ENCODE results near the gene BLVRB. TPM values are rescaled to one million over a fixed set of nuclear protein-coding genes. Genes with fewer than 3 reads are reported as not detected.

The BLVRB gene
- total and polyA plus RNA-seq, 10 of the 15 experiments (the other 5 are each of a cell fraction or from before 2014, with no cell fraction given) = 6.3 to 53.3 (median 27.8) TPM

- TF ChIP-seq NKRF (conservative IDR thresholded peaks at IDR 0.05) = peak; percentile 97
- TF ChIP-seq WRNIP1 (IDR thresholded peaks at IDR 0.05; ENCODE audit: borderline replicate concordance, low read depth, low read length) = no peak
- no peak for TF ChIP-seq RAD51 (IDR thresholded peaks at IDR 0.05)
- TF ChIP-seq, protein P1, sequence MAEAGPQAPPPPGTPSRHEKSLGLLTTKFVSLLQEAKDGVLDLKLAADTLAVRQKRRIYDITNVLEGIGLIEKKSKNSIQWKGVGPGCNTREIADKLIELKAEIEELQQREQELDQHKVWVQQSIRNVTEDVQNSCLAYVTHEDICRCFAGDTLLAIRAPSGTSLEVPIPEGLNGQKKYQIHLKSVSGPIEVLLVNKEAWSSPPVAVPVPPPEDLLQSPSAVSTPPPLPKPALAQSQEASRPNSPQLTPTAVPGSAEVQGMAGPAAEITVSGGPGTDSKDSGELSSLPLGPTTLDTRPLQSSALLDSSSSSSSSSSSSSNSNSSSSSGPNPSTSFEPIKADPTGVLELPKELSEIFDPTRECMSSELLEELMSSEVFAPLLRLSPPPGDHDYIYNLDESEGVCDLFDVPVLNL (IDR thresholded peaks at IDR 0.05; ENCODE audit: low read depth, low read length) = peak; percentile 65; the same call in 1 of the 2 replicates
- TF ChIP-seq, protein P2, sequence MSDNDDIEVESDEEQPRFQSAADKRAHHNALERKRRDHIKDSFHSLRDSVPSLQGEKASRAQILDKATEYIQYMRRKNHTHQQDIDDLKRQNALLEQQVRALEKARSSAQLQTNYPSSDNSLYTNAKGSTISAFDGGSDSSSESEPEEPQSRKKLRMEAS (IDR thresholded peaks at IDR 0.05; ENCODE audit: low read depth, low read length) = peak; percentile 44
- TF ChIP-seq ZNF217 (IDR thresholded peaks at IDR 0.05) = no peak
- TF ChIP-seq ETV6 (conservative IDR thresholded peaks at IDR 0.05 in 1 of 2, IDR thresholded peaks at IDR 0.05 in 1 of 2; ENCODE audit: borderline replicate concordance in 1 of 2, low read depth in 1 of 2) = no peak
- peak; percentile 97 for TF ChIP-seq POLR2A (IDR thresholded peaks at IDR 0.05; ENCODE audit: low read depth, low read length)
- TF ChIP-seq GABPA (IDR thresholded peaks at IDR 0.05; ENCODE audit: low read depth) = no peak
- peak; percentile 94 for TF ChIP-seq CREB1 (IDR thresholded peaks at IDR 0.05; ENCODE audit: low read depth)
- TF ChIP-seq KLF5 (IDR thresholded peaks at IDR 0.05; ENCODE audit: partially characterized antibody) = no peak
- TF ChIP-seq MTA3 (IDR thresholded peaks at IDR 0.05; ENCODE audit: borderline replicate concordance, low read length) = no peak
- TF ChIP-seq, protein P3, sequence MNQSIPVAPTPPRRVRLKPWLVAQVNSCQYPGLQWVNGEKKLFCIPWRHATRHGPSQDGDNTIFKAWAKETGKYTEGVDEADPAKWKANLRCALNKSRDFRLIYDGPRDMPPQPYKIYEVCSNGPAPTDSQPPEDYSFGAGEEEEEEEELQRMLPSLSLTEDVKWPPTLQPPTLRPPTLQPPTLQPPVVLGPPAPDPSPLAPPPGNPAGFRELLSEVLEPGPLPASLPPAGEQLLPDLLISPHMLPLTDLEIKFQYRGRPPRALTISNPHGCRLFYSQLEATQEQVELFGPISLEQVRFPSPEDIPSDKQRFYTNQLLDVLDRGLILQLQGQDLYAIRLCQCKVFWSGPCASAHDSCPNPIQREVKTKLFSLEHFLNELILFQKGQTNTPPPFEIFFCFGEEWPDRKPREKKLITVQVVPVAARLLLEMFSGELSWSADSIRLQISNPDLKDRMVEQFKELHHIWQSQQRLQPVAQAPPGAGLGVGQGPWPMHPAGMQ (IDR thresholded peaks at IDR 0.05; ENCODE audit: borderline replicate concordance) = no peak
- peak; percentile 53 for TF ChIP-seq MEF2B (IDR thresholded peaks at IDR 0.05; ENCODE audit: partially characterized antibody, poor library complexity, severe bottlenecking)
- TF ChIP-seq RCOR1 (conservative IDR thresholded peaks at IDR 0.05; ENCODE audit: low read depth, low read length) = no peak
- no peak for TF ChIP-seq MEF2A (IDR thresholded peaks at IDR 0.05; ENCODE audit: insufficient read depth, low read depth, low read length)
- TF ChIP-seq PAX8 (IDR thresholded peaks at IDR 0.05) = no peak
- TF ChIP-seq, protein P4, sequence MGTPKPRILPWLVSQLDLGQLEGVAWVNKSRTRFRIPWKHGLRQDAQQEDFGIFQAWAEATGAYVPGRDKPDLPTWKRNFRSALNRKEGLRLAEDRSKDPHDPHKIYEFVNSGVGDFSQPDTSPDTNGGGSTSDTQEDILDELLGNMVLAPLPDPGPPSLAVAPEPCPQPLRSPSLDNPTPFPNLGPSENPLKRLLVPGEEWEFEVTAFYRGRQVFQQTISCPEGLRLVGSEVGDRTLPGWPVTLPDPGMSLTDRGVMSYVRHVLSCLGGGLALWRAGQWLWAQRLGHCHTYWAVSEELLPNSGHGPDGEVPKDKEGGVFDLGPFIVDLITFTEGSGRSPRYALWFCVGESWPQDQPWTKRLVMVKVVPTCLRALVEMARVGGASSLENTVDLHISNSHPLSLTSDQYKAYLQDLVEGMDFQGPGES (IDR thresholded peaks at IDR 0.05) = peak; percentile 22; the same call in 1 of the 2 replicates
- TF ChIP-seq, protein P5, sequence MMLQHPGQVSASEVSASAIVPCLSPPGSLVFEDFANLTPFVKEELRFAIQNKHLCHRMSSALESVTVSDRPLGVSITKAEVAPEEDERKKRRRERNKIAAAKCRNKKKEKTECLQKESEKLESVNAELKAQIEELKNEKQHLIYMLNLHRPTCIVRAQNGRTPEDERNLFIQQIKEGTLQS (IDR thresholded peaks at IDR 0.05; ENCODE audit: borderline replicate concordance, extremely low read depth, low read depth, low read length) = no peak
- peak; percentile 33; the same call in 1 of the 2 replicates for TF ChIP-seq RELB (IDR thresholded peaks at IDR 0.05; ENCODE audit: low read depth)
These were observed 21.3 kb downstream of the BLVRB start, which contains the start of gene SERTAD3 (continued) for GRCh38 chr19:40444000-40444824.

Measured in GM12878 (cell line).